ENCODE data around the gene IFNA5.

IFNA5 gene

GRCh38 chr9:21305213-21305612 lies at the start of gene IFNA5:
Gene IFNA5 (minus strand): TSS chr9:21305313. CDS start chr9:21305256, 57 bp downstream.
- no peak for DNase-seq (ENCODE audit: low read depth)

GRCh38 chr9:21350787-21351186 lies 45.7 kb upstream of the IFNA5 start, which contains the start of gene IFNA6:
Gene IFNA6 (minus strand): TSS chr9:21350887. CDS start chr9:21350887, 0 bp downstream.
- no peak for DNase-seq (ENCODE audit: low read depth)

- no peak for DNase-seq (ENCODE audit: low read depth)
Measured at GRCh38 chr9:21348430-21348970, 43.4 kb upstream of the IFNA5 start.

DNA sequence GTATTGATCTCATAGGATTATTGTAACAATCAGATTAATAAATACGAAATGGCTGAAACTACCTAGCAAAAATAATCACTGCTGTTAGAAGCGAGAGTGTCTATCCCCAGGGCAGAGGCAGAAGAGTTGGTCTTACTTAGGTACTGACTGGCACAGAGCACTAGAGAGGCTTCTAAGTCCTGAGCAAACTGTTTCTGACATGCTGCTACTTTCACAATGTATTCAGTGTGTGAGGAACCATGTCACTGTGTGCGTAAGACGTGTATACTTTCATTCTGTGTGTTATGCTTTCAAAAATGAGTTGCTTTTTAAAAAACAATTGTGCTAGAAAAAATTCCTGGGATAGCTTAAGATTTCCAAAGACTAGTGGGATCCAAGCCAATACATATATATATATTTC lies 35.6 kb upstream of the IFNA5 start:
- no peak for DNase-seq (ENCODE audit: low read depth)

DNA sequence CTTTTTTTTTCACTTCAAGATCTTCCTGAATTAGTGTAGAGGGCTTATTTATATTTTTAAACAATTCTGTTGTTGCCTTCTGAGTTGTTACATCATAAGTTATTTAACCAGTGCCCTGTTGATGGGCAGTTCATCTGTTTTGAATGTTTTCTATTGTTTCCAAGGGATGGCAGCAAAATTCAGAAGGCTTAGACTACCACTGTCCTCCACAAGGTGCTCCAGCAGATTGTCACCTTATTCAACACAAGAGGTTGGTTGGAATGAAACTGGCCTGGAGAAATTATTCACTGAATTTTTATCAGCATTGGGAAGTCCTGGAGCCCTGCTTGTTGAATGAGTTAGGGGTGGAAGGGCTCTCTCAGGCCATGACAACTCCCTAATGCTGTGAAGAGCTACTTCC lies 31.3 kb upstream of the IFNA5 start:
- no peak for DNase-seq (ENCODE audit: low read depth)

DNA sequence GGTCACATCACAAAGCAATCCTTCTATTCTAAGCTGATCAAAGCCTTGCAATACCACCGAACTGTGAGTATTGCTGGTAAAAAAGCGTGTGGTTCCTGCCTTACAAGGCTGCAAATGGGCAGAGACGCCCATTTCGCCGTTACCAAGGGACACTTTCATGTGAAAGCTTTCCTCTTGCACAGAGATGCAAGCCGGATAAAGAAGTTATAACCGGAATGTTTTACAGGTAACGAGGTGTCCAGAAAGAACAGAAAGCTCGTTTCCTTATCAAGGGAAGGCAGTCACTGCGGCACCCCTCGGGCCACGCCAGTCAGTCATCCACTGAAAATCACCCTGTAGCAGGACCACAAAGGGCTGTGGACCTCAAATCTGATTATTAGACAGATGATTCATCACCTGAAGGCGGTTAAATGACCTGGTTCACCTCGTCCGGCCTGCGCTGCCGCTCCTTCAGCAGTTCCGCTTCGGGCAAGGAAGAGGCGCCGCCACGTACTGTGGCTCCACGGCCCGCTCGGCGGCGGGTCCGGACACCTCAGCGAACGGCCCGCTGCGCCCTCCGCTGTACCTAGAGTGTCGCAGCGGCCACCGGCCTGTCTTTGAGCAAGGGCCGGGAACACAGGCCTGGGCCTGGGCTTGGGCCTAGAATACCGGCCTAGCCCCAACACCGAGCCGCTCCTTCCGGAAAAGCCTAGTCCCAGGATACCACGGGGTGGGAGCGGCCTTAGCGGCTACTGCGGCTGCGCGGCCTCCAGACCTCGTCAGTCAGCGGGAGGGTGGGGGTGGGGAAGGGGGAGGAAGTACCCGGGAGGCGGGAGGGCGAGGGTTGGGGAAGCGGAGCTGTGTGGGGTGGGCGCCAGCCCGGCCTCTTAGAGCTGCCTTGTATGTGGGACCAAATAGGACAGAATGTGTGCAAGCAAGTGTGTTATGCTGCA lies 29.9 kb upstream of the IFNA5 start, which contains the start of gene KLHL9:
Gene KLHL9 (minus strand): TSS at position 704 of the 932 bp plus-strand sequence. CDS start 545 bp downstream, at position 159.
- peak; percentile 75 for DNase-seq (ENCODE audit: low read depth)

DNA sequence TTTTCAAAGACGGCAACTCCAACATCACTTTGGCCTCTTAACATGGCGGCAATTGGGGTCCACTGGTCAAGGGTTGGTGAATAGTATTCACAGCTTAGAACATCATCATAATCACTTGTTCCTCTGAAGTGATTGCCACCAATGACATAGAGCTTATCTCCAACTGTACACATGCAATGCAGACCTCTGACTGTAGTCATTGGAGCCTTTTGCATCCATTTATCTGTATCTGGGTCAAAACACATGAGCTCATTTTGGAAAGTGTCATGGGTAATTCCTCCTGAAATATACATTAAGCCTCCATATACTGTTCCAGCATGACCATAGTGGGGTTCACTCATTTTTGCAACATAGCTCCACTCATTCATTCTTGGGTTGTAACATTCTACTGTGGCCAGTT lies 28.1 kb upstream of the IFNA5 start:
- no peak for DNase-seq (ENCODE audit: low read depth)

DNA sequence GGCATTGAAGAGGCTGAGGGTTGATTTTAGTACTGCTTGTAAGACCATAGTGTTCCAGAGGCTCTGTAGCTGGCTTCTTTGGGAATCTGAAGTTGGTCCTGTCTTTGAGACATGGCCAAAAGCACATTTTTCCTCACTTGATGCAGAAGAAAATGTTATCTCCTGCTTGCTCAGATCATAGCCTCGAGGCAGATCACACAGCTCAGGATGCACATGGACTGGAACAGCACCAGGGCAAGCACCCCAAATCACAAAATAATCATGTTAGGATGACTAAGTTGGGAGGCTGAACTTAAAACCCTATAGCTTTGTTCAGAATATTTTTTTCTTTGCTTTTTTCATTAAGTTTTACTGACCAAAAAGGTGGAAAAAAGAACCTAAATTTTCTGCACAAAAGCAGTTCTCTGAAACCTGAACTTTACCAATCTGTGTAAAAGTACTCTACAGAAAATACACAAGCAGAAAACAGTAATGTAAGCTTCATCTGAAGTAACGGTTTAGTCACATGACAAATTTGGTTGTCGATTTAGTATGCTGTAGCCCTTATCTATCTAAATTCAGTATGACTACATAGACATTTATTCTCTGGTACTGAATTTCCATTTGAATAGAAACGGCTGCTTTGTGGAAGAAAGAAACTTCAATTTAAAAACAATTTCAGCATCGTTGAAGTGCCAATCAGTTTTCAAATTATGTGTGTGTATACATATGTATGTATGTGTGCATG lies 26.7 kb upstream of the IFNA5 start:
- no peak for DNase-seq (ENCODE audit: low read depth)

- no peak for DNase-seq (ENCODE audit: low read depth)
Measured at GRCh38 chr9:21326526-21327139, 21.5 kb upstream of the IFNA5 start.

GRCh38 chr9:21324047-21324446 lies 18.9 kb upstream of the IFNA5 start:
- DNase-seq (ENCODE audit: low read depth), result no peak

GRCh38 chr9:21322911-21323461 lies 17.9 kb upstream of the IFNA5 start:
- no peak for DNase-seq (ENCODE audit: low read depth)

DNA sequence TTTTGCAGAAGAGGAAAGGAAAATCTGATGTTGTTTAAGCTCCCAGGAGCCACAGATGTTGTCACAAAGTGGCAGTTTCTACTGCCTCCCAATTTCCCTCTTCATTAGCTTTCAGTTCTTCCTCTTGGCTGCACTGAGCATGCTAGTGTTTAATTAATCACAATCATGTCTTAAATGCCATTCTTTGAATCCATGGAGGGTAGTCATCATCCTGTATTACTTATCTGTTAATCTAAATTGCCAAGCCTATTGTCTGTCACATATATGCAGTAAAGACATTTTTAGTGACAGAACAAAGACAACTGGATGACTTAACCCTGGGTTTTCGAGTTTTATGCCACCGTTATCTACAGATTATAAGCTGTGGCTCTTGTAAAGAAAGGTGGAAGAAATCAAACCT lies 15.4 kb upstream of the IFNA5 start:
- DNase-seq (ENCODE audit: low read depth), result no peak

DNA sequence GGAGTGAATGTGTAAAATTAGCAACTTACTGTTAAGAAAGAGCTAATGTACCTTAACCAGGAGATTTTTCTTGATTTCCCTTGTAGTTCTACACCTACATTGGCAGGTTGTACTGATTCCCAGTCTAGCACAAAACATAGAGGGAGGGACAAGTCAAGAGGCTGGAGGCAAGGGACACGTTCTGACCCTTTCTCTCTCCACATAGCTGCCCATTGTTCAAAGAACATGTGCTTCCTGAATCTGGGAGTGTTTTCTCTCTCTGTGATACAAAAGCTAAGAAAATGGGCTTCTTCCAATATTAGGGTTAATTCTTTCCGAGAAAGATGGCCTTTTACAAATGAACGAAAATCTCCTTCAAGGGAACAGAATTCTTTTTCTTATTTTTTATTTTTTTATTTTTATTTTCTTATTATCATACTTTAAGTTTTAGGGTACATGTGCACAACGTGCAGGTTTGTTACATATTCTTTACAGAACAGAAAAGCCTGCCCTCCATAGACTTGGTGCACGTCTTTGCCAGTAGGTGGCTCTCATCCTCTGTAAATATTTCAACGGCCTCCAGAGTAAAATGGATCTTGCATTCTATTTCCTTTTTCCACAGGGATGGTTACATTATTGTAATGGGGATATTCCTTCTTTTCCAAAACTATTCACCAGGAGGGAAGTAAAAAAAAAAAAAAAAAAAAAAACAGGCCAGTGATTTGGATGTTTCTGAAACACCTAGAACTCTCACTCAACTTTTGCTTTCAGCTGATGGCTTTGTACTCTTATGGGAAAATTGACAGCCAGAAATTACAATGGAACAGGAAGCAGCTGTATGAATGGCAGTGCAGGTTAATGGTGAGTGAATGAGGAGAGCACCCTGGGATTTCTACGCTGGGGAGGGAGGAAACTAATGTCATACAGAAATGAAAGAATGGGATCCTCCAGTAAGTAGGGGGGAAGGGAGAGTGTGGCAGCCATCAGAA lies 13.1 kb upstream of the IFNA5 start:
- no peak for DNase-seq (ENCODE audit: low read depth)

DNA sequence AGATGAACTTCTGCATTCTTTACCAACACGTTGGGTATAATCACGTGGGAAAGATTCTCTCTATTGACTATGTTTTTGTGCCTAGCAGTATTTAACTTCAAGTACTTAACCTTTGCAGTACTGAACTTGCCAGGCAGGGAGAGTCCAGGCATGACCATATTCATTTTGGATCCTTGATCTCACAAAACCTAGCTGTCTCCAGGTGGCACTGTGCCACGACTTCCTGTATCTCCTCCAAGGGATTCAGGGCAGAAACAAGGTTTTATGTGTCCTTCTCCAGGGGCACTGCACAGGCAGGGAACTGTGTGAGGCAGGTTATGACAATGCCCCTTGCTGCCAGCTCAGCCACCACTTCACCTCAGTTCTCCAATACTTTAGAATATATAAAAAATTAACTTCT lies 11.7 kb upstream of the IFNA5 start:
- no peak for DNase-seq (ENCODE audit: low read depth)

DNA sequence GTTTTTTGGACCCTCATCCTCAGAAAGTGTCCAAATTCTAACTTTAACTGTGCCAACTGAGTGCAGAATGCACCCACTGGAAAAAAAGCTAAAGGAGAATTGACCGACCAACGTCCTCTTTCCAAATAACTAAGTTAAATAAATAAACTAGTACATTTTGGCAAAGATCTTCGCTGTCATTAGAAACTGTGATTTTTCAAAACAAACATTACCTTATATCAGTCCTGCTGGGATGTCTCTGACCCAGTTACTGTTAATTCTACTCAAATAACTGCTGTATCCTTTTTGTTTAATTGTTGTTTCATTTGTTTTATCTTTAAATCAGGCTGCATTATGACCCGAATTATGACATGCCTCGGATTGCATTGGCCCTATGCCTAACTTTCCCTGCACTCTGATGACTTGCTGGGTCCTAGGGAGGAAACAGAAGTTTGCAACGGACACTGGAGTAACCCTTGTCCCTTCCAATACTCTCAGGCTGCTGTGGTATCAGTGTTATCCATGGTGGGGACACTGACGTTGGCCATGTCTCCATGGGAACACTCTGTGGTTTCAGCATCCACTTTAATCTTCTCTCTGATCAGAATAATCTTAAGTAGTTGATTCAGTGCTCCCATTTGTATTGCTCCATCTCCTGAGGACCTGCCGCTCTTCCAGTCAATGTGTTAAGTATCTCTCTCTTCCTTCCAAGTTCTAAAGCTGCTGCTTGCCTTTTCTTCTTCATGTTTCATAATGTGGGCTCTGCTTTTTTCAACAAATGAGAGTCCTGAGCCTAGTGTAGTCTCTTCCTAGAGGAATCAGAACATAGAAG lies 11.1 kb upstream of the IFNA5 start:
- no peak for DNase-seq (ENCODE audit: low read depth)

GRCh38 chr9:21314152-21314551 lies 9.0 kb upstream of the IFNA5 start:
- no peak for DNase-seq (ENCODE audit: low read depth)

- no peak for DNase-seq (ENCODE audit: low read depth)
Measured at GRCh38 chr9:21311889-21312288, 6.8 kb upstream of the IFNA5 start.

- DNase-seq (ENCODE audit: low read depth), result no peak
Measured at GRCh38 chr9:21295992-21296391, 9.1 kb downstream of the IFNA5 start.

DNA sequence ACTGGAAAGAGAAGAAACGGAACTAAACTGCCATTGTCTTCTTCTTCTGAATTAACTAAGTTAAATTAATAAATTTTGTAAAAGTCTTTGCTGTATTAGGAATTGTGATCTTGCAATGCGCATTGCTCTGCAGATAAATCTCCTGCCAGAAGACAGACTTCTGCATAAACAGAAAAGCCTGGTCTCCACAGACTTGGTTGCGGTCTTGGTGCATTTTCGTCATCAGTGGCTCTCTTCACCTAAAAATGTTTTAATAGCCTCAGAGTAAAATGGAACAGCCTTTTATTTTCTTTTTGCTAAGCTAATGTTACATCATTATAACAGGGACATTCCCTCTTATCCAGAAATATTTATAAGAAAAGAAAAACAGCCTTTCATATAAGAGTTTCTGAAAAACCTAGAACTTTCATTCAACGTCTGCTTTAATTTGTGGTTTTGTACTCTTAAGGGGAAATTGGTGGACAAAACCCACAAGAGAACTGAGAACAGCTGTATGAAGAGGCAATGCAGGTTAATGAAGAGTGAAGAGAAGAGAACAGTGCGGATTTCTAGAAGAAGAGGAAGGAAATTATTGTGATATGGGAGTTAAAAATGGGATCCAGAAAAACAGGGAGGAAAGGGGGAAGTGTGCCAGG lies 10.1 kb downstream of the IFNA5 start:
- DNase-seq (ENCODE audit: low read depth), result no peak

All from stimulated activated CD8-positive, alpha-beta memory T cell treated with anti-CD3 and anti-CD28 coated beads, Interleukin-7, amount 100 ng/mL, for 24 hours (primary cell).